Stimulated activated CD4-positive, alpha-beta T cell treated with anti-CD3 and anti-CD28 coated beads, TNF-alpha, amount 100 ng/mL, for 48 hours (primary cell): ENCODE results near the gene GCN1.

Source experiments
- DNase-seq, 3 donors: peaks; one replicate each; pipeline ENCODE4 v3.0.0-alpha.2; 2020; ENCODE audit warnings: low read depth in 3 of 3

GCN1 gene

GRCh38 chr12:120229071-120229486 lies 34.6 kb upstream of the GCN1 start:
- DNase-seq = no peak

GRCh38 chr12:120228291-120229070 lies 34.0 kb upstream of the GCN1 start:
- DNase-seq = peak; percentile 76 to 93 (median 79)

- no peak for DNase-seq
Observed at GRCh38 chr12:120228041-120228290, 33.5 kb upstream of the GCN1 start.

- DNase-seq = no peak
Observed at GRCh38 chr12:120227233-120228040, 32.9 kb upstream of the GCN1 start.

GRCh38 chr12:120225852-120226640 lies 31.5 kb upstream of the GCN1 start:
- DNase-seq = no peak

- DNase-seq = no peak
Observed at GRCh38 chr12:120225200-120225558, 30.7 kb upstream of the GCN1 start.

GRCh38 chr12:120224304-120225199 lies 30.0 kb upstream of the GCN1 start:
- no peak for DNase-seq

- DNase-seq = no peak
Observed at GRCh38 chr12:120223458-120224303, 29.2 kb upstream of the GCN1 start.

- no peak for DNase-seq
Observed at GRCh38 chr12:120222288-120222832, 27.8 kb upstream of the GCN1 start.

GRCh38 chr12:120221576-120221900 lies 27.0 kb upstream of the GCN1 start:
- no peak for DNase-seq

GRCh38 chr12:120220838-120221575 lies 26.5 kb upstream of the GCN1 start:
- DNase-seq = no peak

GRCh38 chr12:120218680-120219606 lies 24.4 kb upstream of the GCN1 start:
- no peak for DNase-seq

- DNase-seq = no peak
Observed at GRCh38 chr12:120216742-120217605, 22.5 kb upstream of the GCN1 start.

- DNase-seq = no peak
Observed at GRCh38 chr12:120215766-120216735, 21.5 kb upstream of the GCN1 start.

GRCh38 chr12:120215357-120215735 lies 20.8 kb upstream of the GCN1 start:
- DNase-seq = no peak

GRCh38 chr12:120214626-120215356 lies 20.3 kb upstream of the GCN1 start:
- no peak for DNase-seq
